22Rv1 (cell line): ENCODE data around the gene LRRC1.

ENCODE experiments used
- H3K27ac ChIP-seq: fragments of 450-650 bp; 2 replicates; pipeline ENCODE4 v1.5.1; 2017
- CTCF ChIP-seq: fragments of 450-650 bp; IDR thresholded peaks from 2 replicates; pipeline ENCODE4 v1.5.1; 2017; ENCODE audit warnings: mild to moderate bottlenecking
- ZFX ChIP-seq: fragments of 450-650 bp; IDR thresholded peaks from 2 replicates; pipeline ENCODE4 v1.6.1; 2017; ENCODE audit warnings: antibody characterized with exemption, borderline replicate concordance

Gene LRRC1

GRCh38 chr6:53828215-53828614 lies 33.4 kb downstream of the LRRC1 start:
- TF ChIP-seq ZFX: no peak
- TF ChIP-seq CTCF: no peak
- no peak overlapping the region for H3K27ac ChIP-seq

- no peak overlapping the region for H3K27ac ChIP-seq
Measured at GRCh38 chr6:53828966-53829697, 34.3 kb downstream of the LRRC1 start.

GRCh38 chr6:53829698-53830221 lies 35.0 kb downstream of the LRRC1 start:
- H3K27ac ChIP-seq: no peak overlapping the region

More at GRCh38 chr6:53828966-53829697, 34.3 kb downstream of the LRRC1 start:
- TF ChIP-seq ZFX (no peak), CTCF (no peak)

GRCh38 chr6:53830366-53830765 lies 35.6 kb downstream of the LRRC1 start:
- no peak overlapping the region for H3K27ac ChIP-seq
- TF ChIP-seq CTCF (no peak), ZFX (no peak)

More at GRCh38 chr6:53829698-53830221, 35.0 kb downstream of the LRRC1 start:
- TF ChIP-seq CTCF: no peak
- TF ChIP-seq ZFX: no peak

- TF ChIP-seq CTCF: no peak
- no peak for TF ChIP-seq ZFX
- no peak overlapping the region for H3K27ac ChIP-seq
Measured at GRCh38 chr6:53831081-53831869, 36.5 kb downstream of the LRRC1 start.

- TF ChIP-seq CTCF (no peak), ZFX (no peak)
- H3K27ac ChIP-seq: no peak overlapping the region
Measured at GRCh38 chr6:53831936-53832660, 37.3 kb downstream of the LRRC1 start.
